Activated T-helper 17 cell treated with anti-CD3 and anti-CD28 coated beads, Interleukin-2, amount 50 U/mL, for 72 hours (primary cell): ENCODE data around the gene SLC39A11. TPM values are rescaled to one million over a fixed set of nuclear protein-coding genes. Genes with fewer than 3 reads are reported as not detected.
"Not testable (repeated sequence)": the region's sequence is repeated elsewhere in the genome, so short reads cannot be mapped to it uniquely, and the experiment has no call there.

Source experiments
- ATAC-seq: fragments of 150-1000 bp; cut with Tn5 transposase; replicated peaks from 2 replicates; pipeline ENCODE4 v1.10.0; 2021; ENCODE audit warnings: mild to moderate bottlenecking, moderate library complexity
- H3K27ac Mint-ChIP-seq: one replicate; pipeline ENCODE4 v1.8.0; 2022; ENCODE audit warnings: mixed read lengths
- H3K27me3 Mint-ChIP-seq: one replicate; pipeline ENCODE4 v1.8.0; 2022; ENCODE audit warnings: mixed read lengths
- H3K36me3 Mint-ChIP-seq: one replicate; pipeline ENCODE4 v1.8.0; 2022; ENCODE audit warnings: low read depth, mild to moderate bottlenecking, mixed read lengths
- H3K4me1 Mint-ChIP-seq: one replicate; pipeline ENCODE4 v1.8.0; 2022; ENCODE audit warnings: mixed read lengths
- H3K4me3 Mint-ChIP-seq: one replicate; pipeline ENCODE4 v1.8.0; 2022; ENCODE audit warnings: mild to moderate bottlenecking, mixed read lengths
- H3K9me3 Mint-ChIP-seq: one replicate; pipeline ENCODE4 v1.8.0; 2022; ENCODE audit warnings: mixed read lengths
- total RNA-seq, 2 donors: library from RNA; stranded (reverse); gene quantifications; one replicate each; pipeline ENCODE4 v1.2.3, GENCODE V29; 2022

SLC39A11 gene
- total RNA-seq, 2 donors from 2014 or later = 13.1 to 19.0 TPM

DNA sequence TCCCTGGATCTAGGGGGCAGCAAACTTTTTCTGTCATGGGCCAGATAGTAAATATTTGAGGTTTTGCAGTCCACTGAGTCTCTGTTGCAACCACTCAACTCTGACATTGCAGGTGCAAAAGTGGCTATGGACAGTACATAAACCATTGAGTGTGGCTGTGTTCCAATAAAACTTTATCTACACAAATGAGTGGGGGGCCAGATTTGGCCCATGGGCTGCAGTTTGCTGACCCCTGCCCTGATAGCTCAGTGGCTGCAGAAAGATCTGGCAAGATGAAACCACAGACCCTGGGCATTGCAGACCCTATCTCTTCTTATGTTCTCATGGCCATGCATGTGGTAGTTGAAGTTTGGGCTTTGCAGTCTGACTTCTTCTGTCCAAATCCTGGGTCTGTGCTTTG is 440.5 kb downstream of the SLC39A11 start:
- H3K36me3 Mint-ChIP-seq = peaks cover 5% of the 10 kb centered on the region
- H3K4me1 Mint-ChIP-seq = no peaks in the 10 kb centered on the region
- no peak for ATAC-seq

DNA sequence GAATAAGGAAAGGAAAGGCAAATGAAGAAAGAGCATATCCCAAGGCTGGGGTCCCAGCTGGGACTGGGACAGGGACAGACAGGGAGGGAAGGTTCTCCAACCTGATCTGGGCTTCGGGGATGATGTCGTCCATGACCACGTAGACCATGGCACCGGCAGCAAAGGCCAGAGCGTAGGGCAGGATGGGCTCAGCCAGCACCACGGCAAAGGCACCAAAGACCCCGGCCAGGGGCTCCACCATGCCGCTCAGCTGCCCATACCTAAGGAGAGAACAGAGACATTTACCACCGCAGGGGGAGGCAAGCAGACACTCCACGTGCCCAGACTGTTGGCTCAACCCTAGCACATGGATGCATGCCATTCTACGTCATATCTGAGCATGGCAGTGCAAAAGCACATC is 443.8 kb downstream of the SLC39A11 start:
- no peak overlapping the region for H3K4me3 Mint-ChIP-seq
- H3K36me3 Mint-ChIP-seq = peaks cover 6% of the 10 kb centered on the region
- H3K27ac Mint-ChIP-seq = no peak overlapping the region
- no peaks in the 10 kb centered on the region for H3K27me3 Mint-ChIP-seq
- no peaks in the 10 kb centered on the region for H3K4me1 Mint-ChIP-seq
- no peaks in the 10 kb centered on the region for H3K9me3 Mint-ChIP-seq
- ATAC-seq = no peak

More for the DNA sequence above, 440.5 kb downstream of the SLC39A11 start:
- H3K4me3 Mint-ChIP-seq = no peak overlapping the region
- no peaks in the 10 kb centered on the region for H3K9me3 Mint-ChIP-seq
- H3K27me3 Mint-ChIP-seq = no peaks in the 10 kb centered on the region
- H3K27ac Mint-ChIP-seq = no peak overlapping the region

DNA sequence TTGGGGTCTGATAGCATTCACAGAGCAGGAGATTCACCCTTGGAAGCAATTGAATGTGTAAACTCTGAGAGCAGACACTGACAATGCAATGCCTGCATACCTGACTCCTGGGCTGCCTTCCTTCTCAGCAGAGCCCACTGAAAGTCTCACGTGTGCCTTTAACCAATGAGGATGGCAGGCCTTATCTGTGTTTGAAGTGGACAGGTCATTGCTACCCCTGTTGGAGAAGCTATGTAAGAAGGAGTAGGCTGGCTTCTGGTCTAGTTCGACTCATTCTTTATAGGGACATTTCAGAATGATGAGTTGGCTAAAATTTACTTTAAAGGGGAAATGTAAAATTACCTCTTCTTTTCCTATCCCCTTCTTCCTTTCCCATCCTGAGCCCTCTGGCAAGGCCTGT is 446.3 kb downstream of the SLC39A11 start:
- ATAC-seq = no peak
- no peaks in the 10 kb centered on the region for H3K9me3 Mint-ChIP-seq
- no peak overlapping the region for H3K27ac Mint-ChIP-seq
- no peaks in the 10 kb centered on the region for H3K4me1 Mint-ChIP-seq
- no peaks in the 10 kb centered on the region for H3K27me3 Mint-ChIP-seq
- H3K4me3 Mint-ChIP-seq = no peak overlapping the region
- peaks cover 6% of the 10 kb centered on the region for H3K36me3 Mint-ChIP-seq

DNA sequence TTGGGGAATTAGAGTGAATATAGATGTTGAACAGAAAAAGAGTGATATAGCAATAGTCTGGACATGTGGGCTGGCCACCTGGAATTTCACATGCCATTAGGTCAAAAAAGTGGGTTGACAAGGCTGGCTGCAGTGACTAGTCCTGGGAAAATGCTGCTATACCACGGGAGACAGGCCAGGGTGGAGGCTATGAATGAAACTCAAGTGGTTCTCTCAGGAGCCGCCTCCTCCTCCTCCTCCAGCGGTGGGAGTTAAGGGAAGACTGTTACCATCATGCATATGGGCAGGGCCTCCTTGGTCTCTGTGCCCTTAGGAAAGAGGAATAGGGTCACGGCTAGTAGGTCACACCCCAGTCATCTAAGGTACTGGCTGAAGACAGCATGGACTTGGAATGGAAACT is 448.0 kb downstream of the SLC39A11 start:
- Mint-ChIP-seq H3K27ac (no peak overlapping the region), H3K27me3 (no peaks in the 10 kb centered on the region), H3K36me3 (peaks cover 6% of the 10 kb centered on the region), H3K4me1 (no peaks in the 10 kb centered on the region), H3K9me3 (no peaks in the 10 kb centered on the region), H3K4me3 (no peak overlapping the region)
- no peak for ATAC-seq

DNA sequence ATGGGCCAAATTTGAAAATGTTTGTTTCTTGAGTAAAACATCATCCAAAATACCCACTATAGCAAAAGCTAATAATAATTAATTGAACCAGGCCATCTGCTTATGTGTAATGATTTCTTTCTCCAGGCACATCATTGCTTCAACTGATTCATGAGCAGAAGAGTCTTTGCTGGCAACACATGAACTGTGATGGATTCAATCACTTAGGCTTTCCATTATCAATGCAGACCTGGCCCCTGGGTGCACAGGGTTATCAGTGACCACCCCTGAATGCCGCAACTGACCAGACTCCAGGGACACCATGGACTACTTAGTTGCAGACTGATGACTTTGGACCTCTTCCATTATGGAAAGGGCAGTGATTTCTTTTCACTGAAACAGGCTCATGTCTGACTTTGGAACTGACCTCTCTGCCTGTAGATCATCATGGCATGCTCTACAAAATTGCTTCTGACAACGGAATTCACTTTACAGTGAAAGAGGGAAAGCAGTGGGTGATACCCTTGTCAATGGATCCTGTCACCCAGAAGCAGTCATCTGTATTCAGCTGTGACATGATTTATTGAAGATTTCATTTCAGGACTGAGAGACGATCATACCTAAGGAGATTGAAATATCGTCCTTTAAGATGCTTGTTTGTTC is 448.8 kb downstream of the SLC39A11 start:
- Mint-ChIP-seq H3K9me3 (no peaks in the 10 kb centered on the region), H3K27ac (no peak overlapping the region), H3K27me3 (no peaks in the 10 kb centered on the region), H3K4me1 (no peaks in the 10 kb centered on the region), H3K36me3 (peaks cover 6% of the 10 kb centered on the region), H3K4me3 (no peak overlapping the region)
- no peak for ATAC-seq

DNA sequence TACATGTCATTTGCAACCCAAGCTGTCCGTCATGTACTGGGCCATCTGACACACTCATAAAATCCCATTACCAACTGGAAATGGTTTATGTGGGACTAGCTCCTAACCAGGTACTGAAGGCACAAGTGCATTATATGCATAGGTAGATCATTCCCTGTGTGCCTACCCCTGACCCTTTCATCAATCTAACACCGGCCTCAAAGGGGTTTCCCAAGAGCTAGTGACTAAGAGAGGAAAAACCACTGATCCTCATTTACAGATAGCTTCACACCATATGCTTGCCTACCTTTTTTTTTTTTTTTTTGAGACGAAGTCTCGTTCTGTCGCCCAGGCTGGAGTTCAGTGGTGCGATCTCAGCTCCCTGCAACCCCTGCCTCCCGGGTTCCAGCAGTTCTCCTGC is 449.8 kb downstream of the SLC39A11 start:
- no peaks in the 10 kb centered on the region for H3K4me1 Mint-ChIP-seq
- peak; percentile 90 for ATAC-seq
- no peaks in the 10 kb centered on the region for H3K27me3 Mint-ChIP-seq
- no peak overlapping the region for H3K27ac Mint-ChIP-seq
- H3K36me3 Mint-ChIP-seq = peaks cover 6% of the 10 kb centered on the region
- H3K9me3 Mint-ChIP-seq = no peaks in the 10 kb centered on the region
- H3K4me3 Mint-ChIP-seq = no peak overlapping the region

DNA sequence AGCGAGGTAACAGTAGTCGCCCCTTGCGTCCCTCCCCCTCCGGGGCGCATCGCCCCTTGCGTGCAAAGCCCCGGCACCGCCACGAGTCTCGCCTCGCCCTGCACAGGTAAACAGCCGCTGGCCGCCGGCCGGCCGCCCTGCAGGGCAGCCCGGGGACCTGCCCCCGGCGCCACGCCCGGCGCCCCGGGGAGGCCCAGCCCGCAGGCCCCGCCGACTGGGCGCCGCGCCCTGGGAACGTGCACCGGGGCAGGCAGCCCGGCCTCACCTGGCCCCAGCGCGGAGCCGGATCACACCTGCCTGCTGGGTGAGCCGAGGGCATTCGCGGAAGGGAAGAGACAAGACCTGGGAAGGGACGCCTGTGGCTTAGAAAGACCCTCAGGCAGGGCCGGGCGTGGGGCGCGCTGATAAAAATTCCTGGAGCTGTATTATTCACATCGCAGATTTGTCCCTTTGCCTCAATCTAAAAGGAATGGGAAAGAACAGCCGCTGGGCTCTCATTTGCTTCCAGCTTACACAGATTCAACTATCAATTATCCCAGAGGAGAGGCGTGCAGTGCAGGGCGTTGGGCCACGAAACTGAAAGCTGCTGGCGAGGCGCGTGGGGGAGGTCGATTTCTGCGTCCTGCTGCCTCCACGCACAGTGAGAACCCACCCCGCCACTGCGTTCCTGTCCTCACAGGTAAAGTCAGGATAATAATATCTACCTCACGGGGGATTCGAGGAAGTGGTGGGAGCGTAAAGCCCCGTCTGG is 451.9 kb downstream of the SLC39A11 start:
- no peaks in the 10 kb centered on the region for H3K4me1 Mint-ChIP-seq
- no peak overlapping the region for H3K4me3 Mint-ChIP-seq
- ATAC-seq = no peak
- no peaks in the 10 kb centered on the region for H3K9me3 Mint-ChIP-seq
- H3K36me3 Mint-ChIP-seq = no peaks in the 10 kb centered on the region
- no peak overlapping the region for H3K27ac Mint-ChIP-seq
- no peaks in the 10 kb centered on the region for H3K27me3 Mint-ChIP-seq

DNA sequence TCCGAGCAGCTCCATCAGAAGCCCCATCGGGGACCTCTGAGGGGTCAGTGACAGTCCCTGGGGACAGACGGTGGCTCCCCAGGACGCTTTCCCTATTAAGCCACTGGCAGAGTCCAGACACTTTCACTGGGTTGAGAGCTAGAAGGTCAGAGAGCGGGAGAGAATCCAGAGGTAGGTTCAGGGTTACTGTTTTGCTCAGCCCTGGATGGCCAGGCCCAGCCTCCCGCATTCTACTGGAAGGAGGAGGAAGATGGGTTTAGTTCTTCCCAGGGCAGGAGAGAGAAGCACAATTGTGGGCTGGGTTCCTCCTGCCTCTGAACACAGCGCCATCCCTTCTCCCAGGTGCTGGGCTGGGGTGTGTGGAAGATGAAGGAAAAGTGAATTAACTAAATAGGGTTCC is 452.8 kb downstream of the SLC39A11 start:
- no peak overlapping the region for H3K4me3 Mint-ChIP-seq
- no peaks in the 10 kb centered on the region for H3K36me3 Mint-ChIP-seq
- no peaks in the 10 kb centered on the region for H3K27me3 Mint-ChIP-seq
- H3K4me1 Mint-ChIP-seq = peaks cover 8% of the 10 kb centered on the region
- ATAC-seq = no peak
- H3K9me3 Mint-ChIP-seq = no peaks in the 10 kb centered on the region
- no peak overlapping the region for H3K27ac Mint-ChIP-seq

DNA sequence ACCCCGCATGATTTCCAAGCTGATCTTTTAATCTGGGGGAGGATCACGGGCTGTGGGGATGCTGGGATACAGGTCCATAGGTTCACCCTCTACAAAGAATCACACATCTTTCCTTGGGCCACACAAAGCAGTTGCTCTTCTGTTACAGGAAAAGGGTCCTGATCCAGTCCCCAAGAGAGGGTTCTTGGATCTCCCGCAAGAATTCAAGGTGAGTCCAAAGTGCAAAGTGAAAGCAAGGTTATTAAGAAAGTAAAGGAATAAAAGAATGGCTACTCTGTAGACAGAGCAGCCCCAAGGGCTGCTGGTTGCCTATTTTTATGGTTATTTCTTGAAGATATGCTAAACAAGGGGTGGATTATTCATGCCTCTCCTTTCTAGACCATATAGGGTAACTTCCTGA is 453.6 kb downstream of the SLC39A11 start:
- not testable (repeated sequence) for H3K27me3 Mint-ChIP-seq, H3K9me3 Mint-ChIP-seq, H3K4me3 Mint-ChIP-seq, ATAC-seq, H3K36me3 Mint-ChIP-seq, H3K27ac Mint-ChIP-seq
- H3K4me1 Mint-ChIP-seq = peaks cover 12% of the 10 kb centered on the region

DNA sequence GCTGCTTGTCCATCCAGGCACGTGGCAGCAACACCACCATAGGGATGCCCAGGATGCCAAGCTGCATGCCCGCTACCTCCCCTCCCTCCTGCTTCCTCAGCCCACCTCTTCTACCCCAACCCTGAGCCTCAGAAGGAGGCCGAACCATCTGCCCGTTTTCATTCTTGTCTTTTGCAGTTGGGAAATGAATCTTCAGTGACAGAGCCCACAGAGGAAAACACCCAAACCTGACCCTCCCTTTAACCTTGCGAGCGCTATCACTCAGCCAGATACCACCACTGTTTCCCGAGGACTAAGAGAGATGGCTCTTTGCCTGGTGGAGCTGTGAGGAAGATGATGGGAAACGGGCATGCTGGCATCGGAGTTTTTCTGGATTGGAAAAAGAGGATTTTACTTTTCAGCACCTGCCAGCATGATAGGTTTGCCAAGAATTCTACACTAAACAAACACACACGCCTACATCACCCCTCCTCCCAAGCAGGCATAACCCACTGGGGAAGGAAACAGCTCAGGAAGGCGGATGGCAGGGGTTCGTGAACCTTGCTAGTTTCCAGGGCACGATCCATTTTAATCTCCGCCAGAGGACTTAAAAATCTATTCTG is 457.4 kb downstream of the SLC39A11 start:
- Mint-ChIP-seq H3K36me3 (no peaks in the 10 kb centered on the region), H3K27me3 (no peaks in the 10 kb centered on the region), H3K27ac (peak overlapping the region; percentile 63), H3K9me3 (no peaks in the 10 kb centered on the region), H3K4me1 (peaks cover 12% of the 10 kb centered on the region), H3K4me3 (peak overlapping the region; percentile 65)
- peak; percentile 70 for ATAC-seq

DNA sequence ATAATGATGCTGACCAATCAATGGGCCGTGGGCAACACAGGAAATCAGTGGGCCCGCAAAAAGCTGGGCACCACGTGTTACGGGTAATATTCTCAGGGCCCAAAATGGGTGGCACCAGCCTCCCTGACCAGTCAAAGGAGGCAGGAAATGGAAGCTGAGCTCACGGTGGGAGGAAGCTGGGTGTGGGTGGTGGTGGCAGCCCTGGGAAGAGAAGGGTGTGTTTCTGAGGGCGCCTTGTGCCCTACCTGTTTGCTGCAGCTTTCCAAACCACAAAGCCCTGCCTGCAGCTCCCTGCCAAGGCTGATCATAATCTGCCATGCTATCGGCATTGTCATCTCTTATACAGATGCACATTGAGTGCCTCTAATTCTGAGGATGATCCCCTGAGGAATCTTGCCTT is 457.9 kb downstream of the SLC39A11 start:
- no peaks in the 10 kb centered on the region for H3K27me3 Mint-ChIP-seq
- H3K4me1 Mint-ChIP-seq = peaks cover 12% of the 10 kb centered on the region
- H3K9me3 Mint-ChIP-seq = no peaks in the 10 kb centered on the region
- peak; percentile 80 for ATAC-seq
- peak overlapping the region; percentile 63 for H3K27ac Mint-ChIP-seq
- peak overlapping the region; percentile 65 for H3K4me3 Mint-ChIP-seq
- H3K36me3 Mint-ChIP-seq = no peaks in the 10 kb centered on the region

DNA sequence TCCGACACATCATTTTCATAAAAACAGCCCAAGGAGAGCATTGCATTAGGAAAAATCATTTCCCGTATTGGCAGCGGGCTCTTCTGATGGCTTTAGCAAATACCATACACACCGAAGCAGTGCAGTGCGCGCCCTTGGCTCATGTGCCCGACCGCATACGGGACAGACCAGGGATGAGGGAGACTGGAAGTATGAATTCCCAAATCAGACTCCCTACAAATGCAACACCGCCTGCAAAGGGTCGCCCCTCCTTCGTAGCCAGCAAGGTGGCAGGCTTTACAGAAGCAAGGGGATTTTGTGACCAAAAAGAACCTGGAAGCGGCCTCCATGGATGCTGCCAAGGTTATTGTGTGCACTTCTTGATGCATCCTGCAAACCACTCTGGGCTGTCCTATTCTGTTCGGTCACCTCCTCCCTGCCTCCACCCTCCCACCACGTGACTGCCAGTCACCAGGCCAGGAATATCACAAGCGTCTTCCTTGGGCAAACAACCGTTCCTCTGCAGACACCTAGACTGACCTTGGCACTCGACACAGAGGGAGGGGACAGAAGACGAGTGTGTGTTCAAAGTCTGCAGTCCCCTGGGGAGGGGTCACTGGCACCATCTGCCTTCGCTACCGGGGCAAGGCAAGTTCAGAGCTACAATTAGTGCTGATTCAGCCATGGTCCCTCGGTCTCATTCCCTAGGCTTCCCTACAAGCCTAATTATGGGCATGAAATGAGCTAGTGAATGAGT is 460.4 kb downstream of the SLC39A11 start:
- no peak overlapping the region for H3K4me3 Mint-ChIP-seq
- no peak overlapping the region for H3K27ac Mint-ChIP-seq
- no peak for ATAC-seq
- peaks cover 12% of the 10 kb centered on the region for H3K4me1 Mint-ChIP-seq
- no peaks in the 10 kb centered on the region for H3K9me3 Mint-ChIP-seq
- H3K36me3 Mint-ChIP-seq = no peaks in the 10 kb centered on the region
- H3K27me3 Mint-ChIP-seq = no peaks in the 10 kb centered on the region

DNA sequence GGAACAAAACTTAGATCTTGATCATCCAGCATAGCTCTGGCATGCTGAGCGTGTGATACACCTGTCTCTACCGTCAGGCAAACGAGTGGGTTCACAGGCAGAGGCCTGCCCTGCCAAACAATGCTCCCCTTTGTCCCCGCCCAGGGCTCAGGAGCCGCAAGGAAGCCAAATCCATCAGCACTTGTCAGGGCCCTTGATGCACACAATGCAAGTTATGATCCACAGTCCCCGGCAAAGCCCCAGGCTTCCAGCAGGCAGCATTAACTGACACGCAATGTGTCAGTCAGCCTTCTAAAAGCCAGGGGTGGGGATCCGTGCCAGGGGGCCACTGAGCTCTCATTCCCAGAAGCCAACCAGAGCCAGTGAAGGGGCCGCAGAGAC is 460.9 kb downstream of the SLC39A11 start:
- Mint-ChIP-seq H3K9me3 (no peaks in the 10 kb centered on the region), H3K4me1 (peaks cover 12% of the 10 kb centered on the region), H3K36me3 (no peaks in the 10 kb centered on the region), H3K27ac (no peak overlapping the region), H3K27me3 (no peaks in the 10 kb centered on the region), H3K4me3 (no peak overlapping the region)
- ATAC-seq = no peak

DNA sequence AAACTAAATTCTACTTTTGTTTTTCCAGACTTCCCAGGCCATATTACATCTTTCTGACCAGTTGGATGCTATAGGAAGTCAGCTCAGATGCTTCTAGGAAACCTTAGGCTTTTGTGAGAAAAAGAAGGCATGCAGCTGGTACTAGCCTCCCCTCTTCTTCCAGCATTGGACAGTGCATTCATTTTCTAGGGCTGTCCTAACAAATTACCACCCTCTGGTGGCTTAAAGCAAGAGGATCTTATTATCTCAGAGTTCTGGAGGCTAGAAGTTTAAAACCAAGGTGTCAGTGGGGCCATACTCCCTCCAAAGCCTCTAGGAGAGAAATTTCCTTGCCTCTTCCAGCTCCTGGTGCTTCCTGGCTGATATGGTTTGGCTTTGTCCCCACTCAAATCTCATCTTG is 467.8 kb downstream of the SLC39A11 start:
- H3K27ac Mint-ChIP-seq = no peak overlapping the region
- H3K9me3 Mint-ChIP-seq = no peaks in the 10 kb centered on the region
- ATAC-seq = no peak
- H3K27me3 Mint-ChIP-seq = peaks cover 9% of the 10 kb centered on the region
- H3K36me3 Mint-ChIP-seq = no peaks in the 10 kb centered on the region
- no peaks in the 10 kb centered on the region for H3K4me1 Mint-ChIP-seq
- H3K4me3 Mint-ChIP-seq = no peak overlapping the region

DNA sequence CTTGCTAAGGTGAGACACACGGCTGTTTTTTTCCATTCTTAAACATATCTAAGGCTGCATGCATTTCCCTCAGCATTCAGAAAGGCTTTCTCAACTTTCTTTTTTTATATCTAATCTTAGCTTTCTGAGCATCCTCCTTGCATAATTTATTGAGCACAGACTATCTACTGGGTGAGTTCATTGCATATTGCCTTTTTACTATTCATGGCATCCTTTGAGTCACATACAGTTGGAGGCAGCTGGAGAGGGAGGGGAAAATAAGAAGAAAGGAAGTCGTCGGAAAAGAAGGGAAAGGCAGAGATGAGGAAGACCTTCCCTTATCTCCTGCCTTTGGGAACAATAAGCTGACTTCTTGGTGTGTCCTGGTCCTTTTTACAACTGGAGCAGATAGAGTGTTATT is 468.3 kb downstream of the SLC39A11 start:
- Mint-ChIP-seq H3K4me3 (no peak overlapping the region), H3K4me1 (no peaks in the 10 kb centered on the region), H3K9me3 (no peaks in the 10 kb centered on the region), H3K36me3 (no peaks in the 10 kb centered on the region), H3K27ac (no peak overlapping the region), H3K27me3 (peaks cover 9% of the 10 kb centered on the region)
- ATAC-seq = no peak
